K562 (cell line): ENCODE measurements around the gene PRKG1. TPM values are rescaled to one million over a fixed set of nuclear protein-coding genes. Genes with fewer than 3 reads are reported as not detected.

Experiments
- ATAC-seq: fragments of 200-7000 bp; cut with Tn5 transposase; 3 replicates; pipeline ENCODE4 v1.9.1; 2020; ENCODE audit warnings: moderate library complexity
- BruUV-seq: library from RNA; stranded (reverse); fragments of 400-500 nt; replicated peaks from 2 replicates; lab custom pipeline; 2021; lab: Mats Ljungman, UMichigan
- CTCF ChIA-PET: fragments of 300-600 bp; formaldehyde crosslinking; extraction: SDS; loops from one replicate; lab custom pipeline; 2021; ENCODE audit warnings: low intra/inter-chr PET ratio; lab: Yijun Ruan, JAX
- POLR2A ChIA-PET: fragments of 300-600, 350-650 bp; sonication (Branson Sonifier 250); formaldehyde crosslinking; extraction: SDS; loops from one replicate; lab custom pipeline; 2021; ENCODE audit warnings: antibody characterized with exemption, inconsistent platforms; lab: Yijun Ruan, JAX
- DNase-seq, 4 experiments: peaks; one replicate each; pipeline versions ENCODE4 v3.0.0 to v3.0.0-alpha.2; 2011 to 2018; ENCODE audit warnings: low spot score in 3 of 4, mixed read lengths in 3 of 4; ENCODE audit errors: extremely low read depth in 1 of 4
- FAIRE-seq: peaks from 2 replicates; lab custom pipeline; 2011; peaks lifted over from hg19 to GRCh38; lab: Jason Lieb, UNC
- H2AFZ ChIP-seq: 2 replicates; pipeline ENCODE4 v1.6.0; 2011; ENCODE audit warnings: low read depth, low read length, control low read depth, inconsistent platforms
- H3K27ac ChIP-seq: fragments of 200-600 bp; 3 replicates; pipeline ENCODE4 v1.8.0; 2011; ENCODE audit warnings: low read depth, mild to moderate bottlenecking, control low read depth, inconsistent platforms, low read length, moderate library complexity, mixed read lengths; ENCODE audit errors: extremely low read depth
- H3K27me3 ChIP-seq, 2 experiments: fragments of 300-600 bp in 1 of 2; 2 replicates in 1 of 2; 3 replicates in 1 of 2; pipeline versions ENCODE4 v1.6.0 to v1.8.0; 2011; ENCODE audit warnings: inconsistent platforms in 2 of 2, low read length in 2 of 2, mild to moderate bottlenecking in 1 of 2, mixed read lengths in 1 of 2, moderate library complexity in 1 of 2; ENCODE audit not compliant: control insufficient read depth in 2 of 2, insufficient read depth in 2 of 2
- H3K36me3 ChIP-seq: fragments of 300-600 bp; 3 replicates; pipeline ENCODE4 v1.8.0; 2011; ENCODE audit warnings: mild to moderate bottlenecking, low read length, inconsistent platforms; ENCODE audit not compliant: control insufficient read depth, insufficient read depth
- H3K4me1 ChIP-seq, 2 experiments: fragments of 200-600 bp in 1 of 2; replicated peaks in 1 of 2; 2 replicates in 1 of 2; 3 replicates in 1 of 2; pipeline versions ENCODE4 v1.5.1 to v1.8.0; 2011; ENCODE audit warnings: inconsistent platforms in 2 of 2, low read length in 2 of 2, mild to moderate bottlenecking in 1 of 2, mixed read lengths in 1 of 2, moderate library complexity in 1 of 2; ENCODE audit not compliant: control insufficient read depth in 2 of 2, insufficient read depth in 2 of 2
- H3K4me2 ChIP-seq: 2 replicates; pipeline ENCODE4 v1.6.1; 2011; ENCODE audit warnings: low read length, control low read depth, inconsistent platforms, mixed read lengths; ENCODE audit not compliant: insufficient read depth
- H3K4me3 ChIP-seq: fragments of 200-600 bp; sonication (generic), shearing (Covaris generic); 2 replicates; pipeline ENCODE4 v1.5.1; 2016; ENCODE audit warnings: control low read depth, inconsistent platforms
- H3K79me2 ChIP-seq: fragments of 200-600 bp; 3 replicates; pipeline ENCODE4 v1.8.0; 2011; ENCODE audit warnings: low read length, inconsistent platforms; ENCODE audit not compliant: control insufficient read depth, insufficient read depth
- H3K9ac ChIP-seq, 2 experiments: 2 replicates each; pipeline versions ENCODE4 v1.6.0 to v1.6.1; 2011; ENCODE audit warnings: low read depth in 2 of 2, low read length in 2 of 2, control low read depth in 1 of 2, inconsistent platforms in 1 of 2, mild to moderate bottlenecking in 1 of 2, mixed read lengths in 1 of 2; ENCODE audit not compliant: insufficient read depth in 1 of 2
- H3K9me1 ChIP-seq: one replicate; pipeline ENCODE4 v1.6.0; 2011; ENCODE audit warnings: inconsistent platforms, mild to moderate bottlenecking, low read length, moderate library complexity; ENCODE audit not compliant: control insufficient read depth, insufficient read depth
- H3K9me3 ChIP-seq: replicated peaks from 2 replicates; pipeline ENCODE4 v1.5.1; 2011; ENCODE audit warnings: low read depth, low read length, inconsistent platforms; ENCODE audit not compliant: control insufficient read depth, insufficient read depth
- H4K20me1 ChIP-seq: replicated peaks from 2 replicates; pipeline ENCODE4 v1.6.1; 2011; ENCODE audit warnings: low read length, inconsistent platforms, mixed read lengths; ENCODE audit not compliant: control insufficient read depth, insufficient read depth
- BMI1 ChIP-seq: fragments of 150-350 bp; IDR thresholded peaks from 2 replicates; pipeline ENCODE4 v1.6.1; 2014; ENCODE audit warnings: low read length
- FOXA1 ChIP-seq: fragments of 450-650 bp; IDR thresholded peaks from 2 replicates; pipeline ENCODE4 v1.6.1; 2016; ENCODE audit warnings: mild to moderate bottlenecking, borderline replicate concordance
- FOXK1 ChIP-seq: sonication (generic); formaldehyde crosslinking; IDR thresholded peaks from 2 replicates; pipeline ENCODE4 v1.8.0; 2022; ENCODE audit warnings: missing genetic modification reagents, mild to moderate bottlenecking, borderline replicate concordance
- HNRNPLL ChIP-seq: fragments of 200-400 bp; formaldehyde crosslinking; IDR thresholded peaks from 2 replicates; pipeline ENCODE4 v1.6.1; 2017; ENCODE audit warnings: low read length, low read depth, mild to moderate bottlenecking; ENCODE audit not compliant: poor library complexity, severe bottlenecking
- MTF1 ChIP-seq: fragments of 250-450 bp; sonication (Bioruptor Pico); IDR thresholded peaks from 2 replicates; pipeline ENCODE4 v1.9.0; 2021; ENCODE audit warnings: moderate library complexity, mild to moderate bottlenecking, inconsistent platforms, borderline replicate concordance
- SAFB ChIP-seq: fragments of 200-400 bp; formaldehyde crosslinking; IDR thresholded peaks from 2 replicates; pipeline ENCODE4 v1.6.1; 2017; ENCODE audit warnings: low read depth, low read length, borderline replicate concordance
- ZNF217 ChIP-seq: sonication (generic); formaldehyde crosslinking; IDR thresholded peaks from 2 replicates; pipeline ENCODE4 v1.8.0; 2022; ENCODE audit warnings: mild to moderate bottlenecking, missing genetic modification reagents
- ZNF311 ChIP-seq: fragments of 250-450 bp; sonication (Bioruptor Pico); IDR thresholded peaks from 2 replicates; pipeline ENCODE4 v1.4.0; 2020; ENCODE audit warnings: mild to moderate bottlenecking, moderate library complexity
- ZNF316 ChIP-seq: fragments of 450-650 bp; IDR thresholded peaks from 2 replicates; pipeline ENCODE4 v1.6.1; 2016
- ZNF668 ChIP-seq: fragments of 250-450 bp; sonication (Bioruptor Pico); IDR thresholded peaks from 2 replicates; pipeline ENCODE4 v1.8.0; 2022; ENCODE audit warnings: mild to moderate bottlenecking, inconsistent platforms
- ZNF79 ChIP-seq: fragments of 250-450 bp; sonication (Bioruptor Pico); IDR thresholded peaks from 2 replicates; pipeline ENCODE4 v1.4.0; 2020; ENCODE audit warnings: low read depth, mild to moderate bottlenecking, moderate library complexity
- whole genome bisulfite sequencing: fragments of 100-300 bp; shearing (Covaris generic); methylation state at CpG from one replicate; pipeline ENCODE4 v1.1.6; 2016; ENCODE audit warnings: low coverage, mixed read lengths; ENCODE audit not compliant: insufficient coverage; ENCODE audit errors: missing lambda C conversion rate; 5-methylcytosine and 5-hydroxymethylcytosine counted together
- in situ Hi-C: fragments of 300-500 bp; cut with MboI; formaldehyde crosslinking; loops from 4 replicates; pipeline ENCODE4 v1.15.0; 2018; ENCODE audit warnings: inconsistent platforms, mixed read lengths
- intact Hi-C: fragments of 100-400 bp; cut with micrococcal nuclease; formaldehyde crosslinking; loops from 2 replicates; pipeline ENCODE4 v1.14.2; 2022
- polyA plus RNA-seq, 8 experiments: library from polyadenylated mRNA; depleted of rRNA in 4 of 8; stranded (reverse) in 5 of 8; unstranded in 3 of 8; fragments of >200 nt; fragmentation: Nextera tagmentation in 2 of 8; fragmentation: Illumina TruSeq in 1 of 8; extraction: Ambion mirVana in 2 of 8; extraction: Trizol in 1 of 8; gene quantifications; 2 replicates each; pipeline versions ENCODE4 v1.2.1 to v1.2.3, GENCODE V29; 2011 to 2014; ENCODE audit warnings: inconsistent platforms in 1 of 8, missing spikeins in 1 of 8
- total RNA-seq, 7 experiments: library from RNA; depleted of rRNA in 6 of 7; stranded (reverse); fragments of >200 nt in 6 of 7; fragmentation: Illumina TruSeq in 2 of 7; extraction: Trizol in 2 of 7; gene quantifications; 2 replicates each; pipeline versions ENCODE4 v1.2.1 to v1.2.3, GENCODE V29; 2011 to 2021; ENCODE audit warnings: low replicate concordance in 1 of 7

Gene PRKG1
- total and polyA plus RNA-seq, 9 of the 15 experiments (the other 6 are each of a cell fraction or from before 2014, with no cell fraction given): 0.22 TPM; not detected in 8

DNA sequence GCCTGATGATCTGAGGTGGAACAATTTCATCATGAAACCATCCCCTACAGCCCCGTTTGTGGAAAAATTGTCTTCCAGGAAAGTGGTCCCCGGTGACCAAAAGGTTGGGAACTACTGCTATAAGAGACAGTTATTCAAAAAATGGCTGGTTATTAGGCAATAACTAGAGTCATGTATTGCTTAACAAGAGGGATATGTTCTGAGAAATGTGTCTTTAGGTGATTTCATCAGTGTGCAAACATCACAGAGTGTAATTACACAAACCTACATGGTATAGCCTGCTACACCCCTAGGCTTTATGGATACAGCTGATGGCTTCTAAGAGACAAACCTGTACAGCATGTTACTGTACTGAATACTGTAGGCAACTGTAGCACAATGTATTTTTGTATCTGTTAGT lies 696.4 kb downstream of the PRKG1 start:
- no peaks in the 10 kb centered on the region for H3K4me1 ChIP-seq
- ChIA-PET CTCF (no interaction called here), POLR2A (no interaction called here)
- intact Hi-C loops: no loop called here
- no peak overlapping the region for H3K4me3 ChIP-seq
- no peak overlapping the region for H2AFZ ChIP-seq
- no peaks in the 10 kb centered on the region for H3K36me3 ChIP-seq
- FAIRE-seq (no peak), DNase-seq (no peak), ATAC-seq (no peak)
- no peak for TF ChIP-seq ZNF217 (CRISPR knock-in tag)
- no peak for TF ChIP-seq SAFB
- no peak for TF ChIP-seq FOXA1
- TF ChIP-seq ZNF79 (CRISPR knock-in tag): no peak
- no peak for TF ChIP-seq ZNF668 (CRISPR knock-in tag)
- no peak for TF ChIP-seq FOXK1 (CRISPR knock-in tag)
- TF ChIP-seq ZNF311 (CRISPR knock-in tag): no peak
- no peak for TF ChIP-seq MTF1
- TF ChIP-seq HNRNPLL: no peak
- no peak for TF ChIP-seq ZNF316
- no peak for TF ChIP-seq BMI1
- no peaks in the 10 kb centered on the region for H3K27me3 ChIP-seq
- H3K9ac ChIP-seq: no peak overlapping the region
- 0% methylated on average over 2 of the region's 2 CpGs for WGBS
- H3K27ac ChIP-seq: no peak overlapping the region
- in situ Hi-C loops: no loop called here
- H3K9me1 ChIP-seq: no peaks in the 10 kb centered on the region
- H3K4me2 ChIP-seq: no peak overlapping the region
- no peaks in the 10 kb centered on the region for H3K79me2 ChIP-seq
- no peaks in the 10 kb centered on the region for H3K9me3 ChIP-seq
- BruUV-seq: no TSS peak
- H4K20me1 ChIP-seq: no peaks in the 10 kb centered on the region
